Pancreas (tissue), 10 donors: ENCODE data around the gene ESRRA. TPM values are rescaled to one million over a fixed set of nuclear protein-coding genes. Genes with fewer than 3 reads are reported as not detected.

ENCODE experiments used
- ATAC-seq, 4 donors: fragments of 200-7000 bp; cut with Tn5 transposase; one replicate each; pipeline versions ENCODE4 v1.8.0 to v1.9.1; 2020; ENCODE audit warnings: mild to moderate bottlenecking in 4 of 4, moderate library complexity in 4 of 4
- DNase-seq, 6 donors: peaks; one replicate each; pipeline ENCODE4 v3.0.0-alpha.2; 2020
- FAIRE-seq: peaks from 2 replicates; lab custom pipeline; 2012; peaks lifted over from hg19 to GRCh38; lab: Jason Lieb, UNC
- H3K27ac ChIP-seq, 4 donors: fragments of 200-600 bp; sonication (generic); 1 replicate in 3 of 4; 2 replicates in 1 of 4; pipeline versions ENCODE4 v1.5.0 to v1.8.0; 2020
- H3K27me3 ChIP-seq, 4 donors: fragments of 200-600 bp; one replicate each; pipeline ENCODE4 v1.8.0; 2021
- H3K36me3 ChIP-seq, 3 donors: fragments of 200-600 bp; sonication (generic) in 1 of 3; one replicate each; pipeline versions ENCODE4 v1.5.0 to v1.8.0; 2020 to 2021
- H3K4me1 ChIP-seq, 3 donors: fragments of 200-600 bp; one replicate each; pipeline ENCODE4 v1.8.0; 2021
- H3K4me3 ChIP-seq, 4 donors: fragments of 200-600 bp; sonication (generic) in 2 of 4; one replicate each; pipeline versions ENCODE4 v1.5.0 to v1.8.0; 2020 to 2021
- H3K9me3 ChIP-seq, 4 donors: fragments of 200-600 bp; one replicate each; pipeline ENCODE4 v1.8.0; 2021
- CTCF ChIP-seq, 4 donors: fragments of 200-600 bp; sonication (generic) in 3 of 4; IDR thresholded peaks; one replicate each; pipeline versions ENCODE4 v1.5.0 to v1.8.0; 2021; ENCODE audit warnings: antibody characterized with exemption in 4 of 4
- WGBS, 2 donors: extraction: QIAGEN DNeasy Blood & Tissue Kit; methylation state at CpG; one replicate each; pipeline ENCODE4 v1.1.7; 2013; 5-methylcytosine and 5-hydroxymethylcytosine counted together
- intact Hi-C, 3 donors: fragments of 100-400 bp; cut with DNase I; formaldehyde crosslinking; loops; one replicate each; pipeline versions ENCODE4 v1.11.1 to v1.14.2; 2022
- polyA plus RNA-seq, 2 donors: library from polyadenylated mRNA; stranded (reverse); fragments of 200-250 nt; gene quantifications; one replicate each; pipeline ENCODE4 v1.2.3, GENCODE V29; 2013
- total RNA-seq, 6 donors: library from RNA; stranded (reverse); fragmentation: NEBNext Ultra II Directional in 4 of 6; extraction: Animal tissue kit (Norgen Biotek cat#: 25700) in 4 of 6; gene quantifications; one replicate each; pipeline versions ENCODE4 v1.2.1 to v1.2.4, GENCODE V29; 2021 to 2023
- donor health status: healthy with polysubstance abuse.
- donor health status: DM: no; HTN: no; CAD: no; lungs with moderate emphysema.
- donor health status: DM: no; HTN: no; CAD: no.
- donor health status: control.
- donor health status: control.
- donor health status: Bipolar disorder and iron deficiency.
- donor health status: DM: yes; HTN: yes; CAD: no.
- donor health status: DM: no; HTN: no; CAD: no.
- donor health status: DM: no; HTN: no; CAD: no.
- donor health status: DM: yes; HTN: yes; CAD: no.

ESRRA gene
- total and polyA plus RNA-seq, 8 donors, result 28.0 to 62.3 (median 42.2) TPM

GRCh38 chr11:64316672-64317324 is 11.5 kb downstream of the ESRRA start:
- Histone ChIP-seq H3K4me1 (peaks cover 7 to 10% (median 7%) of the 10 kb centered on the region in 3 donors), H3K27ac (peak overlapping the region; percentile 98 to 99 (median 99)), H3K4me3 (peak overlapping the region; percentile 66 to 84 (median 74)), H3K27me3 (no peaks in the 10 kb centered on the region), H3K9me3 (no peaks in the 10 kb centered on the region), H3K36me3 (peaks cover 0 to 16% (median 10%) of the 10 kb centered on the region in 3 donors)
- 4 to 5% methylated on average over 31 to 32 of the region's 32 CpGs for WGBS, 2 donors
- TF ChIP-seq CTCF (IDR thresholded peaks at IDR 0.05), result no peak
- ATAC-seq (peak; percentile 1 to 13 (median 5)), FAIRE-seq (no peak), DNase-seq (peak; percentile 55 to 82 (median 66))
- intact Hi-C loops, result no loop called here

- 0% methylated on average over 43 of the region's 43 CpGs for WGBS, 2 donors
- intact Hi-C loops, result no loop called here
- Histone ChIP-seq H3K9me3 (no peaks in the 10 kb centered on the region), H3K27ac (peak within 1 kb of the TSS; percentile 98 to 99 (median 99)), H3K27me3 (no peaks in the 10 kb centered on the region), H3K4me1 (peaks cover 7 to 10% (median 7%) of the 10 kb centered on the region in 3 donors), H3K4me3 (peak within 1 kb of the TSS; percentile 66 to 84 (median 74)), H3K36me3 (peaks cover 0 to 16% (median 10%) of the 10 kb centered on the region in 3 donors)
- peak; percentile 54 for FAIRE-seq
- ATAC-seq, result peak; percentile 81 to 88 (median 85)
- no peak for TF ChIP-seq CTCF (IDR thresholded peaks at IDR 0.05)
- DNase-seq, result peak; percentile 87 to 99 (median 96)
Measured at GRCh38 chr11:64317325-64317960, 12.1 kb downstream of the ESRRA start, which contains the start of gene TRMT112. TRMT112 (minus strand) TSS chr11:64317559; CDS start chr11:64317526, 33 bp downstream.

- Histone ChIP-seq H3K4me1 (peaks cover 7 to 10% (median 7%) of the 10 kb centered on the region in 3 donors), H3K36me3 (peaks cover 0 to 16% (median 10%) of the 10 kb centered on the region in 3 donors), H3K9me3 (no peaks in the 10 kb centered on the region), H3K27me3 (no peaks in the 10 kb centered on the region), H3K27ac (peak within 1 kb of the TSS; percentile 98 to 99 (median 99)), H3K4me3 (peak within 1 kb of the TSS; percentile 66 to 84 (median 74))
- WGBS, 2 donors, result 1% methylated on average over 53 to 61 of the region's 61 CpGs
- TF ChIP-seq CTCF (IDR thresholded peaks at IDR 0.05), result peak in 2 of 4 donors; percentile 9 to 20
- peak; percentile 96 to 99 (median 96) for DNase-seq
- peak; percentile 87 to 92 (median 88) for ATAC-seq
- intact Hi-C loops, result no loop called here
- FAIRE-seq, result no peak
Measured at GRCh38 chr11:64317961-64318765, 12.8 kb downstream of the ESRRA start, which contains the start of gene PRDX5. PRDX5 (plus strand) TSS chr11:64318121; CDS start chr11:64318216, 95 bp downstream.

- no peak for TF ChIP-seq CTCF (IDR thresholded peaks at IDR 0.05)
- Histone ChIP-seq H3K4me3 (peak overlapping the region; percentile 40 to 84 (median 74)), H3K27me3 (no peaks in the 10 kb centered on the region), H3K9me3 (no peaks in the 10 kb centered on the region), H3K27ac (peak overlapping the region; percentile 98 to 99 (median 99)), H3K36me3 (peaks cover 0 to 16% (median 10%) of the 10 kb centered on the region in 3 donors), H3K4me1 (peaks cover 7 to 10% (median 7%) of the 10 kb centered on the region in 3 donors)
- WGBS, 2 donors, result 19 to 20% methylated on average over 18 to 19 of the region's 19 CpGs
- intact Hi-C loops, result no loop called here
- DNase-seq (peak in 3 of 6 donors; percentile 48 to 59 (median 54)), ATAC-seq (no peak), FAIRE-seq (no peak)
Measured at GRCh38 chr11:64318766-64319761, 13.7 kb downstream of the ESRRA start.
